IMR-90 (cell line): ENCODE results near the gene MECP2.

Source experiments
- POLR2A ChIP-seq: IDR thresholded peaks from 2 replicates; pipeline ENCODE4 v1.6.1; 2012; ENCODE audit warnings: mild to moderate bottlenecking, low read depth, low read length
- RFX5 ChIP-seq: IDR thresholded peaks from 2 replicates; pipeline ENCODE4 v1.8.0; 2012; ENCODE audit warnings: low read depth, mild to moderate bottlenecking, low read length, moderate library complexity
- TF ChIP-seq, protein P1 (sequence below): conservative IDR thresholded peaks from 2 replicates; pipeline ENCODE4 v1.5.1; 2012; ENCODE audit warnings: mild to moderate bottlenecking, low read depth, low read length, improper control_type of control experiment
- TF ChIP-seq, protein P2 (sequence below): fragments of 150-350 bp; IDR thresholded peaks from 2 replicates; pipeline ENCODE4 v1.6.1; 2017; ENCODE audit warnings: mild to moderate bottlenecking, antibody characterized with exemption, low read length, low read depth

DNA sequence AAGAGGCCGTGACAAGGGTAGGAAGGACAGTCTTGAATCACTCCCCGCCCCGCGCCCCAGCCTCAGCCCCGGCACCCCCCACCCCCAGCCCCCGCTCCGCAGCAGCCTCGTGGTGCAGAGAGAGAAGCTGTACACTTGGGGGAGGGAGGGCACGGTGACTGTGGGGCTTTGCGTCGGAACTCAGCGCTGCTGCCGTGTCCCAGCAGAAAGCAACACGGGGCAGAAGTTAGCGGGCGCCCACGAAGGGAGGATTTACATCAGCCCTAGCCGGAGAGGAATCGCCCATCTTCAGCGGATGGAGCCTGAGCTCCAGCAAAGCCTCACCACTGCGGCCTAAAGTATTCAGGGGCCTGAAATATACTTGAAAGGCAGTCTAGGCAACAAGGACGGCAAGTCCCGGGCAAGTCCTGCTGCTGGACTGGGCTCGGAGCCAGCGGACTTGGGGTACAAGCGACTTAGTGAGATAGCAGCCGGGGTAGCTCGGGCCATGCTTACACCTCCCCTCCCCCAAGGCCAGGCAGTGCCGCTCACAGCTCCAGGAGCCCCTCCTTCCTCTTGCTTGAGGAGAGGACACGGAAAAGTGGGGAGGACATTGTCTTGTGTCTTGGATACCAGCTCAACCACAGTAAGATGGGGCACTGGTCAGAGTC, 28.0 kb upstream of the MECP2 start:
- TF ChIP-seq, protein P1, sequence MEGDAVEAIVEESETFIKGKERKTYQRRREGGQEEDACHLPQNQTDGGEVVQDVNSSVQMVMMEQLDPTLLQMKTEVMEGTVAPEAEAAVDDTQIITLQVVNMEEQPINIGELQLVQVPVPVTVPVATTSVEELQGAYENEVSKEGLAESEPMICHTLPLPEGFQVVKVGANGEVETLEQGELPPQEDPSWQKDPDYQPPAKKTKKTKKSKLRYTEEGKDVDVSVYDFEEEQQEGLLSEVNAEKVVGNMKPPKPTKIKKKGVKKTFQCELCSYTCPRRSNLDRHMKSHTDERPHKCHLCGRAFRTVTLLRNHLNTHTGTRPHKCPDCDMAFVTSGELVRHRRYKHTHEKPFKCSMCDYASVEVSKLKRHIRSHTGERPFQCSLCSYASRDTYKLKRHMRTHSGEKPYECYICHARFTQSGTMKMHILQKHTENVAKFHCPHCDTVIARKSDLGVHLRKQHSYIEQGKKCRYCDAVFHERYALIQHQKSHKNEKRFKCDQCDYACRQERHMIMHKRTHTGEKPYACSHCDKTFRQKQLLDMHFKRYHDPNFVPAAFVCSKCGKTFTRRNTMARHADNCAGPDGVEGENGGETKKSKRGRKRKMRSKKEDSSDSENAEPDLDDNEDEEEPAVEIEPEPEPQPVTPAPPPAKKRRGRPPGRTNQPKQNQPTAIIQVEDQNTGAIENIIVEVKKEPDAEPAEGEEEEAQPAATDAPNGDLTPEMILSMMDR = no peak
- no peak for TF ChIP-seq POLR2A
- TF ChIP-seq, protein P2, sequence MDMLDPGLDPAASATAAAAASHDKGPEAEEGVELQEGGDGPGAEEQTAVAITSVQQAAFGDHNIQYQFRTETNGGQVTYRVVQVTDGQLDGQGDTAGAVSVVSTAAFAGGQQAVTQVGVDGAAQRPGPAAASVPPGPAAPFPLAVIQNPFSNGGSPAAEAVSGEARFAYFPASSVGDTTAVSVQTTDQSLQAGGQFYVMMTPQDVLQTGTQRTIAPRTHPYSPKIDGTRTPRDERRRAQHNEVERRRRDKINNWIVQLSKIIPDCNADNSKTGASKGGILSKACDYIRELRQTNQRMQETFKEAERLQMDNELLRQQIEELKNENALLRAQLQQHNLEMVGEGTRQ = no peak
- TF ChIP-seq RFX5 = no peak
